ENCODE data around the gene ATP5ME.

Gene ATP5ME

GRCh38 chr4:666822-667544 is 7.1 kb downstream of the ATP5ME start:
- no peak for DNase-seq

DNA sequence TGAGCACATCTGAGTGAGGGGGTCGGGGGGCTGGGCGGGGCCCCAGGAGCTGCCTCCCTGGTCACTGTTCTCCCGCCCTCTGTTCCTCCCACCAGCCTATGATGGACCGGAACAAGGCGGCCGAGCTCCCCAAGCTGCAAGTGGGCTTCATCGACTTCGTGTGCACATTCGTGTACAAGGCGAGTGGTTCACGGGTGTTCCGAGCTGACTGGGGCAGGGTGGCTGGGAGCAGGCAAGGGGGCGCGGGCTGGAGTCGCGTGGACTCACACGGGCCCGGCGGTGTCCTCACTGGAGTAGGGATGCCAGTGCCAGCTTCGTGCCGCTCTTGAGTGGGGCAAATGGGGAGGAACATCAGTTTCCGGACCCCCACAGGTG is 7.7 kb downstream of the ATP5ME start:
- no peak for DNase-seq

DNA sequence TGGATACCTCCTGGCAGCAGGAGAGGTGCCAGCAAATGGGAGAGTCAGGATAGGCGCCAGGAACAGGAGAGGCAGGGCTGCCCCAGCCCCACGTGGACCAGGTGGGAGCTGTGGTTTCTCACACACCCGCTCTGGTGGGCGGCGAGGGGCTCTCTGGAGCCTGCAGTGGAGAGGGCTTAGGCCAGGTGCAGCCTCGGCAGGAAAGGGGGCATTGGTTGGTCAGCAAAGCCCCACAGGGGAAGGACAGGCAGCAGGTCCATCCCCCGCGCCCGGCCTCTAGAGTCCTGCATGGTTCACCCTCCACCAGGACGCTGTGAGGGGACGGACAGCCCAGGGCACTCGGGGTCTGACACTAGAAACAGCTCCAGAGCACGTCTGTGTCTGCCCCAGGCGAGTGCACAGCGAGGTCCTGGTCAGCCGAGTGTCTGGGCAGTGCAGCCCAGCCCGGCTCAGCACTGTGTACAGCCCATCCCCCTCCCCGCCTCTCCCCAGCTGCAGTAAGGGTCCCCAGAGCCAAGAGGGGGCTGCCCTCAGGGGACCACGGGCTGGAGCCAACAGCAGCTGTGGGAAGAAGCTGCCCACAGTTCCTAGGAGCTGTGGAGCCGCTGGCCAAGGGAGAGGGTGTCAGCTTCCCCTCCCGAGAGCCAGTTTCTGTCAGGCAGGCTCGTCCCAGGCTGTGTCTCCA is 8.2 kb downstream of the ATP5ME start:
- no peak for DNase-seq

DNA sequence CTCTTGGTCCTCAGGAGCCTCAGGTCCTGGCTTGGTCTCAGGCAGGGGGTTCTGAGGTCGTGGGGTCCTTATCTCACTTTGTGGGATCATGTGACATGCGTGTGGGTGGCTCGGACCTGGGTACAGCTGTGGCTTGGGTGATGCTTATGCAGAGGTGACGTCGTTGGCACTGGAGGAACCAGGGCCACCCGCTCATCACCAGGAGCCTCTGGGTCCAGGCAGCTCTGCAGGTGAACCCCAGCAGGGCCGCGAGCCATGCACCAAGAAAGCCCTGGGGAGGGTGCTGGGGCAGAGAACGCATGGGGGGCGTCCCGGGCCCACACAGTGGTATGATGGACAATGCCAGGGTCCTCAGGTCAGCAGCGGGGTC is 8.7 kb downstream of the ATP5ME start:
- no peak for DNase-seq

GRCh38 chr4:664713-665231 is 9.3 kb downstream of the ATP5ME start:
- no peak for DNase-seq

DNA sequence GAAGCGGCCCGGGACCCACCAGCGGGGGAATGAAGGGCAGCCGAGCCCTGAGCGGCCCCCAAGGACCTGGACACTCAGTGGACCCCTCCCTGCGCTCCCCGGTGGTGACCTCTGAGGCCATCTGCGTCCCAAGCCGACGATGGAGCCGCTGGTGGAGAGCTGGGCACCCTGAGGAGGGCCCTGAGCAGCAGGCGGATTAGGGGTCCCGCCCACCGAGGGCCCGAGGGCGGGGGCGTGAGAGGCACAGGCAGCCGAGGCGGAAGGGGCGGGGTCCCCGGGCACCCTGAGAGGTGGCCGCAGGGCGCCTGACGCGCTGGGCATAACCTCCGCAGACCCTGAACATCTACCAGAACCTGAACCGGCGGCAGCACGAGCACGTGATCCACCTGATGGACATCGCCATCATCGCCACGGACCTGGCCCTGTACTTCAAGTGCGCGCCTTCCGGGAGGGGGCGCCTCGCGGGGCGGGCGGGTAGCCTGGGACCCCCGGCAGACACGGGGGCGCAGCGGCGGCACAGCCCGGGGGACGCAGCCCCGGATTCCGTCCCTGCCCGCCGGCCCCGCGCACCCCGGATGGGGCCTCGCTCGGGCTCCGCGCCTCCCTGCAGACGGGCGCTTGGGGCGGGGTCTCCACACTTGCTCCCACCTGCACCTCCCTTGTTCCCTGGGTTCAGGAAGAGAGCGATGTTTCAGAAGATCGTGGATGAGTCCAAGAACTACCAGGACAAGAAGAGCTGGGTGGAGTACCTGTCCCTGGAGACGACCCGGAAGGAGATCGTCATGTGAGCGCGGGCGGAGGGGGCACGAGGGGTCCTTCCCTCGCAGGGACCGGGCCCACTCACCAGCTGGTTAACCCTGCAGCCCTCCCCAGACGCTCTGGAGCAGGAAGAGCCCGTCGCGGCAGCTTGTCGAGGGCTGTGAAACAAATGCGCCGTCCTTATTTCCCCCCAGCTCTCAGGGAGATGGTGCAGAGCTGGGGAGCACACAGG is 10.3 kb downstream of the ATP5ME start:
- DNase-seq: no peak

- no peak for DNase-seq
Measured at GRCh38 chr4:663046-663437, 11.0 kb downstream of the ATP5ME start.

DNA sequence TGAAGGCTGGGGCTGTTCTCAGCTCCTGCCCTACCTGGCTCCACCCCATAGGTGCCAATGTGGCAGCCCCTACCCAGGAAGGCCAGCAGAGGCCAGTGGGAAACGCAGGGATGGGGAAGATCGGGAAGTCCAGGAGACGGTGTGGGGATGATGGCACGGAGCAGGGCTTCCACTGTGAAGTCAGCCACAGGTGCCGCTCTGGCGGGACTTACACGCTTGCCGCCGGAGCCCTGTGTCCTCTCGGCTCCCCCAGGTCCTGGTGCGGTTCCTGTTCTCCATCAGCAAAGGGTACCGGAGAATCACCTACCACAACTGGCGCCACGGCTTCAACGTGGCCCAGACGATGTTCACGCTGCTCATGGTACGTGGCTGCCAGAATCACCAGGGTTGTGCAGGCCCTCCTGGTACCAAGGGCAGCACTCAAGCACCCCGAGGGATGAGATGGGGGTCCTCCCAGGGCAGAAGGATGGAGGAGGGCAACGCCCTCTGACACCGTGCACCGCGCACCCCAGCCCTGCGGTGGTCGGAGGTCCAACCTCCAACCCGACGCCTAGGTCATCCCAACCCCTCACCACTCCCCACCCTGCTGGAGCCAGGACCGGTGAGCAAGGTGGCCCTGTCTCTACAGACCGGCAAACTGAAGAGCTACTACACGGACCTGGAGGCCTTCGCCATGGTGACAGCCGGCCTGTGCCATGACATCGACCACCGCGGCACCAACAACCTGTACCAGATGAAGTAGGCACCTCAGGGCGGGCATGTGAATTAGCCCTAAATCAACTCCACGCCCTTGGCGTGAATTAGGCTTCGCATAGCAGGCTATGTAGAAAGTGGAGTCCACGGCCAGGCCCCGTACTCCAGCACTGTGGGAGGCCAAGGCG is 12.0 kb downstream of the ATP5ME start:
- no peak for DNase-seq

DNA sequence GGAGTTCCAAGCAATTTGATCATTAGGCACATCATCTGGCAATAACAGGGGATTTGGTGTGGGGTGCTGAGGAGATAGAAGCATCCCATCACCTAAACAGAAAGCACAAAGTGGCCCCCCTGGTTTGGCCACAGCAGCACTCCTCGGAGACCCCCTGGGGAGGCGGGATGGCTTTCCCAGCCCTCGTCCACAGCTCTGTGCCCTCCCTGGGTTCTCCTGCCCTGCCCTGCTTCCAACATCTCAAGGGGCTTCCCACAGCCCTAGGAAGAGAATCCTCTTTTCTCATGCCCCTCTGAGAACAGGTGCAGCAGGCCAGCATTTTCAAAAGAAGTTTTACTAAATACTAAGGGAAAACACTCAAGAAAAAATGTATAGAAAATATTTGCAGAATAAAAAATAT is 12.8 kb downstream of the ATP5ME start:
- no peak for DNase-seq

DNA sequence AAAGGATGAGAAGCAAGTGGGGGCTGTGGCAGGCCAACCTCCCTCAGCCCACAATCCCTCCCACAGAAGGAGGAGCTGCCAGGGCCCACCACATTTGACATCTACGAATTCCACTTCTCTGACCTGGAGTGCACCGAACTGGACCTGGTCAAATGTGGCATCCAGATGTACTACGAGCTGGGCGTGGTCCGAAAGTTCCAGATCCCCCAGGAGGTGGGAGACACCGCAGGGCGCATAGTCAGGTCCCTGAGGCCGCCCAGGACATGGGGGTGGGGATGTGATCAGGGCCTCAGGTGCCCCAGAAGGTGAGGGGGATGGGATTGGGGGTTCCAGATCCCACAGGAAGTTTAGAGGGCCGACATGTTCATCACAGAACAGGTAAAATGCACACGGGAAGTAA is 13.7 kb downstream of the ATP5ME start:
- no peak for DNase-seq

DNA sequence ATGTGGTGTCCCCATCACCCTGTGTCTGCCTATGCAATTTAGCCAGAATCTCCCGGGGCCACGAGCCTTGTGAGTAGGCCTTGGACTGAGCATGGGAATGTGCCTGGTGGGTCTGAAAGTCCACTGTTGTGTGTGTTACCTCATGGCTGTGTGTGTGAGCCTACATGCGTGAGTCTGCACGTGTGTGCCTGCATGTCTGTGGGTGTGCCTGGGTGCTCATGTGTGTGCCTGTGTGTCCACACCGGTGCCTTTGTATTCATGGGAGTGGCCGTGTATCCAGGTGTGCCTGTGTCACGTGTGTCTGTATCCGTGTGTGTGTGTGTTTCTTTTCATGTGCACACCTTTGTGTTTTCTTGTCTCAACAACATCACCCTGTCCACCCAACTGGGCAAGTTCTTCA is 14.2 kb downstream of the ATP5ME start:
- DNase-seq: no peak

DNA sequence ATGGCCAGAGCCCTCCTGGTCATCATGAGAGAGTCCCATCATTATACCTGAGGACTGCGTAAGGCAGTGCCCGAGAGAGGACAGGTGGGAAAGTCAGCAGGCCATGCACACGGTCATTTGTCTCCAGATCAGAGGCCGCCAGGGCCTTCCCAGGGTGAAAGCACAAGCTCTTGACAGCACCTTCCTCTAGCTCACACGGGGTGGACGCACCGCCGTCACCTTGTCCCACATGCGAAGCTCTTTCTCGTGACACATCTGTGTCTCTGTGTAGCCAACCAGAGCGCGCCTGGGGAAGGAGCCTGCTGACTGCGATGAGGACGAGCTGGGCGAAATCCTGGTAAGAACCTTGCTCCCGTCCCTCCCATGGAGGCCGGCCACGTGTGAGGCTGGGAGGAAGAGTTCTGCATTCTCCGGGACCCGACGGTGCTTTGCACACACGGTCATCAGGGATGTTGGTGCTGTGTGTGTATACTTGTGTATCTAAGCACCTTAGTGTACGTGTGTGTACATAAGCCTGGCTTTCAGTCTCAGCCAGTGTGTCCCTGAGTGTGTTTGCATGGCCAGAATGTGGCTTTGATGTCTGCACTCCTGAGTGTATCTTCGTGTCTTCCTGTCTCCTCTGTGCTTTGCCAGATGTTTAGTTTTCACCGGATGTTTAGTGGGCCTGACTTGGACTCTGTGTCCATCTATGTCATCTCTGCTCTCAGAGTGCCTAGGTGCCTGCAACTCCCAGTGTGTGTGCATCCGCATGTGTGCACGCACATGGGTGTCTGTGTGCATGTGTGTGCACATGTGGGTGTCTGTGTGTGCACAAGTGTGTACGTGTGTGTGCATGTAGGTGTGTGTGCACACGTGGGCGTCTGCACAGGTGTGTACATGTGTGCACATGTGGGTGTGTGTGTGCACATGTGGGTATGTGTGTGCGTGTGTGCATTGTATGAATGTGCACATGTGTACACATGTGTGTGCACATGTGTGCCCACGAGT is 15.1 kb downstream of the ATP5ME start:
- no peak for DNase-seq

GRCh38 chr4:657834-658667 is 16.0 kb downstream of the ATP5ME start:
- DNase-seq: no peak

DNA sequence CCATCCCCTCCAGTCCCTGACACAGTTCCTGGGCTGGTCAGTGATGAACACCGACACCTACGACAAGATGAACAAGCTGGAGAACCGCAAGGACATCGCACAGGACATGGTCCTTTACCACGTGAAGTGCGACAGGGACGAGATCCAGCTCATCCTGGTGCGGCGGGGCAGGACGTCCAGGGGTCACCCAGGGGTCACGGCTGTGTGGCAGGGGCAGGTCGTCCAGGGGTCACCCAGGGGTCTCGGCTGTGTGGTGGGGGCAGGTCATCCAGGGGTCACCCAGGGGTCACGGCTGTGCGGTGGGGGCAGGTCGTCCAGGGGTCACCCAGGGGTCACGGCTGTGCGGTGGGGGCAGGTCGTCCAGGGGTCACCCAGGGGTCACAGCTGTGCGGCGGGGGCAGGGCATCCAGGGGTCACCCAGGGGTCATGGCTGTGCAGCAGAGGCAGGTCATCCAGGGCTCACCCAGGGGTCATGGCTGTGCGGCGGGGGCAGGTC is 16.7 kb downstream of the ATP5ME start:
- DNase-seq: no peak

GRCh38 chr4:656436-657337 is 17.4 kb downstream of the ATP5ME start:
- no peak for DNase-seq

DNA sequence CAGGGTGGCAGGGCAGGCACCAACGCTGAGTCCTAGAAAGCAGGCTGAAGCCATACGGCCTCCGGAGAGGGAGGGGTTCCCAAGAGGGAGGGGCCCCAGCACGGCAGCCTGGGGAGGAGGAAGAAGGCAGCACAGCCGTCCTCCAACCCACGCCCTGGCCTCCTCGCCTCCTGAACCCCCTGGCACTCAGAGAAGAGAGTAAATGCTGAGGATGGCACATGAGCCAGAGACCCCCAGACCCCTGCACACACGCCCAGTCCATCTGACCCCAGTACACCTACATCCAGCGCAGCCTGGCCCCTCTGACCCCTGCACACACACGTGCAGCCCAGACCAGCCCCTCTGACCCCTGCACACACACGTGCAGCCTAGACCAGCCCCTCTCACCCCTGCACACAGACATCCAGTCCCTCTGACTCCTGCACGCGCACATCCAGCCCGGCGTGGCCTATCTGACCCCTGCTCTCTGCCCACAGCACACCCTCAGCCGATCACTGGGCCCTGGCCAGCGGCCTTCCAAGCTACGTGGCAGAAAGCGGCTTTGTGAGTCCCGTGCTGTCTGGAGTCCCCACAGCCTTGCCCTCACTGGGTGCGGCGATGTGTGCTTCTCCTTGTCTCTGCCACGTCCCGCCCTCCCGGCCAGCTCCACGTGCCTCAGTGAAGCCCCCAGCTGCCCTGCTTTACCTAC is 18.5 kb downstream of the ATP5ME start:
- DNase-seq: no peak

DNA sequence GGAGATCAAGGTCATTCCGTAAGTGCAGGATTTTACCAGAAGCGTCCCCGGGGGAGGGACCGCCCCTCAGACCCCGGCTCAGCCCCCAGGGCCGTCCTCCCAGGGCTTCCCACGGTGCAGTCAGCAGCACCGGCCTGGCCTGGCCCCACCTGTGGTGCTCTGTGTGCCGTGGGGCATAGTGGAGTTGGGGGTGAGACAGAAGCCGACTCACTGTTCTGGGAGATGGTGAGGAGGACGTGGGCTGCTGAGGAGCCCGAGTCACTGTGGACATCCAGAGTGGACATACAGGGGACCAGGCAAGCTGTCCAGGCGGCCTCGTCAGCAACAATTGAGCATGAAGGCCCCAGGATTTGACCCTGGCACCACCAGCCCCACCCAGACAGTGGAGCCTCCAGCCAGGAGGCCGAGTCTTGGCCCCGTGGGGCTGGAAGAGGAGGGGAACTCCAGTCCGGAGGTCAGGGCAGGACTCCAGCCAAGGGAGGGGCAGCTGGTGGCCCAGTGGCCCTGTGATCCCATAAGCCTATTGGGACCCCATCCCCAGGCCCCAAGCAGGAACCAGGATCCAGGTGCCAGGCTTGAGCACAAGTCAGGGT is 19.1 kb downstream of the ATP5ME start:
- DNase-seq: no peak

GRCh38 chr4:654503-654845 is 19.6 kb downstream of the ATP5ME start:
- no peak for DNase-seq

Data from fibroblast of skin of scalp (primary cell).